A549 (cell line): ENCODE measurements around the gene NT5C2.

Source experiments
- CHD2 ChIP-seq: fragments of 150-350 bp; IDR thresholded peaks from 2 replicates; pipeline ENCODE4 v1.6.1; 2014; ENCODE audit warnings: low read length; ENCODE audit not compliant: partially characterized antibody
- CTCF ChIP-seq: fragments of >200 bp; sonication (Bioruptor Twin); formaldehyde crosslinking; IDR thresholded peaks from 3 replicates; pipeline ENCODE4 v1.5.1; 2016
- POLR2A ChIP-seq: IDR thresholded peaks from 2 replicates; pipeline ENCODE4 v1.6.1; 2012; ENCODE audit warnings: mild to moderate bottlenecking, low read length
- TF ChIP-seq, protein P1 (sequence below): IDR thresholded peaks from 2 replicates; pipeline ENCODE4 v1.6.1; 2012

- no peak for TF ChIP-seq CTCF
- no peak for TF ChIP-seq POLR2A
- no peak for TF ChIP-seq CHD2
- TF ChIP-seq, protein P1, sequence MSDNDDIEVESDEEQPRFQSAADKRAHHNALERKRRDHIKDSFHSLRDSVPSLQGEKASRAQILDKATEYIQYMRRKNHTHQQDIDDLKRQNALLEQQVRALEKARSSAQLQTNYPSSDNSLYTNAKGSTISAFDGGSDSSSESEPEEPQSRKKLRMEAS, result no peak
These were observed 116.1 kb downstream of the NT5C2 start for GRCh38 chr10:103077020-103077419.
